Measurements from ENCODE around the gene PABPN1L. TPM values are rescaled to one million over a fixed set of nuclear protein-coding genes. Genes with fewer than 3 reads are reported as not detected.
"Not testable (repeated sequence)": the region's sequence is repeated elsewhere in the genome, so short reads cannot be mapped to it uniquely, and the experiment has no call there.

The PABPN1L gene
- total RNA-seq, 4 donors from 2014 or later: not detected

GRCh38 chr16:88892065-88892464 is 25.6 kb upstream of the PABPN1L start:
- peaks cover 0 to 6% (median 0%) of the 10 kb centered on the region in 4 donors for H3K27me3 ChIP-seq
- WGBS, 2 donors: 81 to 83% methylated on average over 3 to 9 of the region's 20 CpGs
- H3K36me3 ChIP-seq: no peaks in the 10 kb centered on the region
- no peak for TF ChIP-seq CTCF (IDR thresholded peaks at IDR 0.05)
- no peak for TF ChIP-seq POLR2A (IDR thresholded peaks at IDR 0.05)
- peaks cover 0 to 16% (median 5%) of the 10 kb centered on the region in 3 donors for H3K4me1 ChIP-seq
- H3K27ac ChIP-seq: no peak overlapping the region
- DNase-seq: no peak
- no peaks in the 10 kb centered on the region for H3K9me3 ChIP-seq
- H3K4me3 ChIP-seq: no peak overlapping the region
- intact Hi-C loops (cut with DNase I): no loop called here

- no peak for TF ChIP-seq CTCF (IDR thresholded peaks at IDR 0.05)
- Histone ChIP-seq H3K4me1 (peaks cover 0 to 26% (median 5%) of the 10 kb centered on the region in 3 donors), H3K4me3 (no peak overlapping the region), H3K27me3 (peaks cover 0 to 6% (median 0%) of the 10 kb centered on the region in 4 donors), H3K9me3 (no peaks in the 10 kb centered on the region), H3K36me3 (no peaks in the 10 kb centered on the region), H3K27ac (no peak overlapping the region)
- intact Hi-C loops (cut with DNase I): no loop called here
- DNase-seq: no peak
- 80 to 92% methylated on average over 11 to 16 of the region's 16 CpGs for WGBS, 2 donors
Observed at GRCh38 chr16:88891083-88891482, 24.6 kb upstream of the PABPN1L start.

GRCh38 chr16:88889702-88890352 is 23.4 kb upstream of the PABPN1L start:
- H3K4me1 ChIP-seq: peaks cover 0 to 33% (median 5%) of the 10 kb centered on the region in 3 donors
- intact Hi-C loops (cut with DNase I); H3K27me3 ChIP-seq; H3K27ac ChIP-seq; H3K4me3 ChIP-seq; H3K9me3 ChIP-seq; DNase-seq; H3K36me3 ChIP-seq: not testable (repeated sequence)
- 88 to 94% methylated on average over 8 to 38 of the region's 48 CpGs for WGBS, 2 donors

GRCh38 chr16:88888461-88889387 is 22.3 kb upstream of the PABPN1L start:
- Histone ChIP-seq H3K4me3 (no peak overlapping the region), H3K27ac (peak overlapping the region in 2 of 4 donors; percentile 53 to 55), H3K9me3 (no peaks in the 10 kb centered on the region), H3K36me3 (peaks cover 0 to 13% (median 0%) of the 10 kb centered on the region in 3 donors), H3K27me3 (peaks cover 0 to 6% (median 0%) of the 10 kb centered on the region in 4 donors), H3K4me1 (peaks cover 0 to 33% (median 5%) of the 10 kb centered on the region in 3 donors)
- WGBS, 2 donors: 57 to 61% methylated on average over 11 to 12 of the region's 30 CpGs
- TF ChIP-seq POLR2A (IDR thresholded peaks at IDR 0.05) (no peak), CTCF (IDR thresholded peaks at IDR 0.05) (no peak)
- DNase-seq: no peak
- intact Hi-C loops (cut with DNase I): no loop called here

GRCh38 chr16:88888057-88888456 is 21.6 kb upstream of the PABPN1L start:
- Histone ChIP-seq H3K4me3 (no peak overlapping the region), H3K27me3 (peaks cover 0 to 6% (median 0%) of the 10 kb centered on the region in 4 donors), H3K9me3 (no peaks in the 10 kb centered on the region), H3K36me3 (peaks cover 0 to 20% (median 0%) of the 10 kb centered on the region in 3 donors), H3K4me1 (peaks cover 0 to 33% (median 5%) of the 10 kb centered on the region in 3 donors), H3K27ac (peak overlapping the region in 3 of 4 donors; percentile 48 to 74 (median 53))
- TF ChIP-seq CTCF (IDR thresholded peaks at IDR 0.05): no peak
- TF ChIP-seq POLR2A (IDR thresholded peaks at IDR 0.05): no peak
- no peak for DNase-seq
- intact Hi-C loops (cut with DNase I): no loop called here
- WGBS, 2 donors: 40 to 80% methylated on average over 1 to 2 of the region's 14 CpGs
